KMS-11 (cell line): ENCODE results near the gene HSH2D.

Experiments
- H2AFZ ChIP-seq: fragments of 200-600 bp; sonication (generic); 2 replicates; pipeline ENCODE4 v1.6.1; 2016; ENCODE audit warnings: antibody characterized with exemption, mixed run types, low read depth
- H3K27ac ChIP-seq: fragments of 200-600 bp; sonication (generic); 2 replicates; pipeline ENCODE4 v1.6.1; 2016; ENCODE audit warnings: mild to moderate bottlenecking, mixed run types
- H3K27me3 ChIP-seq: fragments of 200-600 bp; sonication (generic); 2 replicates; pipeline ENCODE4 v1.6.1; 2017; ENCODE audit warnings: mild to moderate bottlenecking, low read depth, mixed run types, moderate library complexity; ENCODE audit not compliant: insufficient read depth
- H3K36me3 ChIP-seq: fragments of 200-600 bp; sonication (generic); 2 replicates; pipeline ENCODE4 v1.6.1; 2017; ENCODE audit warnings: mild to moderate bottlenecking, mixed run types; ENCODE audit not compliant: insufficient read depth
- H3K4me1 ChIP-seq: fragments of 200-600 bp; sonication (generic); 2 replicates; pipeline ENCODE4 v1.6.1; 2016; ENCODE audit warnings: mild to moderate bottlenecking, low read depth, mixed run types; ENCODE audit not compliant: poor library complexity, severe bottlenecking
- H3K4me2 ChIP-seq: fragments of 200-600 bp; sonication (generic); 2 replicates; pipeline ENCODE4 v1.7.0; 2016; ENCODE audit warnings: mild to moderate bottlenecking, mixed run types
- H3K4me3 ChIP-seq: fragments of 200-600 bp; sonication (generic); IDR thresholded peaks from 2 replicates; pipeline ENCODE4 v1.6.1; 2017; ENCODE audit warnings: low read depth, low read length, mixed read lengths; ENCODE audit not compliant: insufficient read depth
- H3K79me2 ChIP-seq: fragments of 200-600 bp; sonication (generic); 2 replicates; pipeline ENCODE4 v1.6.1; 2016; ENCODE audit warnings: low read depth, mixed run types; ENCODE audit not compliant: insufficient read depth
- H3K9ac ChIP-seq: fragments of 200-600 bp; sonication (generic); 2 replicates; pipeline ENCODE4 v1.6.1; 2016; ENCODE audit warnings: mild to moderate bottlenecking, mixed run types
- H4K20me1 ChIP-seq: fragments of 200-600 bp; sonication (generic); 2 replicates; pipeline ENCODE4 v1.6.1; 2016; ENCODE audit warnings: mild to moderate bottlenecking, mixed run types; ENCODE audit not compliant: insufficient read depth
- CTCF ChIP-seq: fragments of 200-600 bp; sonication (generic); conservative IDR thresholded peaks from 2 replicates; pipeline ENCODE4 v1.6.1; 2017; ENCODE audit warnings: low read depth, mild to moderate bottlenecking, antibody characterized with exemption, low read length, moderate library complexity, mixed read lengths

The HSH2D gene

GRCh38 chr19:16206046-16206605 is 62.6 kb downstream of the HSH2D start:
- H3K9ac ChIP-seq: no peak overlapping the region
- no peaks in the 10 kb centered on the region for H4K20me1 ChIP-seq
- H3K36me3 ChIP-seq: no peaks in the 10 kb centered on the region
- no peaks in the 10 kb centered on the region for H3K27me3 ChIP-seq
- H3K4me2 ChIP-seq: no peak overlapping the region
- H3K79me2 ChIP-seq: no peaks in the 10 kb centered on the region
- no peak overlapping the region for H3K27ac ChIP-seq
- no peak overlapping the region for H3K4me3 ChIP-seq
- peaks cover 17% of the 10 kb centered on the region for H3K4me1 ChIP-seq
- no peak for TF ChIP-seq CTCF
- H2AFZ ChIP-seq: no peak overlapping the region

- H3K4me1 ChIP-seq: peaks cover 14% of the 10 kb centered on the region
- no peak overlapping the region for H3K9ac ChIP-seq
- TF ChIP-seq CTCF: no peak
- no peaks in the 10 kb centered on the region for H4K20me1 ChIP-seq
- H3K4me3 ChIP-seq: no peak overlapping the region
- no peaks in the 10 kb centered on the region for H3K27me3 ChIP-seq
- H2AFZ ChIP-seq: no peak overlapping the region
- H3K4me2 ChIP-seq: no peak overlapping the region
- H3K27ac ChIP-seq: no peak overlapping the region
- no peaks in the 10 kb centered on the region for H3K36me3 ChIP-seq
- no peaks in the 10 kb centered on the region for H3K79me2 ChIP-seq
Measured at GRCh38 chr19:16206637-16207036, 63.2 kb downstream of the HSH2D start.

GRCh38 chr19:16207063-16207462 is 63.6 kb downstream of the HSH2D start:
- no peaks in the 10 kb centered on the region for H3K27me3 ChIP-seq
- no peak overlapping the region for H3K9ac ChIP-seq
- H3K4me1 ChIP-seq: peaks cover 13% of the 10 kb centered on the region
- H3K4me2 ChIP-seq: no peak overlapping the region
- no peaks in the 10 kb centered on the region for H3K79me2 ChIP-seq
- no peaks in the 10 kb centered on the region for H4K20me1 ChIP-seq
- H3K4me3 ChIP-seq: no peak overlapping the region
- no peak overlapping the region for H2AFZ ChIP-seq
- no peaks in the 10 kb centered on the region for H3K36me3 ChIP-seq
- TF ChIP-seq CTCF: no peak
- no peak overlapping the region for H3K27ac ChIP-seq

- no peaks in the 10 kb centered on the region for H4K20me1 ChIP-seq
- no peaks in the 10 kb centered on the region for H3K79me2 ChIP-seq
- no peak for TF ChIP-seq CTCF
- H3K4me1 ChIP-seq: peaks cover 13% of the 10 kb centered on the region
- no peak overlapping the region for H3K4me3 ChIP-seq
- no peak overlapping the region for H3K4me2 ChIP-seq
- no peak overlapping the region for H3K9ac ChIP-seq
- H2AFZ ChIP-seq: no peak overlapping the region
- no peak overlapping the region for H3K27ac ChIP-seq
- no peaks in the 10 kb centered on the region for H3K27me3 ChIP-seq
- H3K36me3 ChIP-seq: no peaks in the 10 kb centered on the region
Measured at GRCh38 chr19:16207490-16208025, 64.1 kb downstream of the HSH2D start.
